GM18909 (cell line): ENCODE data around the gene SFXN2.
A peak's percentile ranks its signal among the peaks of the same experiment; 100 is the strongest.
"Not testable (repeated sequence)": the region's sequence is repeated elsewhere in the genome, so short reads cannot be mapped to it uniquely, and the experiment has no call there.

Experiments
- ATAC-seq: cut with Tn5 transposase; IDR thresholded peaks from one replicate; pipeline ENCODE4 v1.9.1; 2021; ENCODE audit warnings: mild to moderate bottlenecking; ENCODE audit not compliant: unreplicated experiment, poor library complexity

The SFXN2 gene

DNA sequence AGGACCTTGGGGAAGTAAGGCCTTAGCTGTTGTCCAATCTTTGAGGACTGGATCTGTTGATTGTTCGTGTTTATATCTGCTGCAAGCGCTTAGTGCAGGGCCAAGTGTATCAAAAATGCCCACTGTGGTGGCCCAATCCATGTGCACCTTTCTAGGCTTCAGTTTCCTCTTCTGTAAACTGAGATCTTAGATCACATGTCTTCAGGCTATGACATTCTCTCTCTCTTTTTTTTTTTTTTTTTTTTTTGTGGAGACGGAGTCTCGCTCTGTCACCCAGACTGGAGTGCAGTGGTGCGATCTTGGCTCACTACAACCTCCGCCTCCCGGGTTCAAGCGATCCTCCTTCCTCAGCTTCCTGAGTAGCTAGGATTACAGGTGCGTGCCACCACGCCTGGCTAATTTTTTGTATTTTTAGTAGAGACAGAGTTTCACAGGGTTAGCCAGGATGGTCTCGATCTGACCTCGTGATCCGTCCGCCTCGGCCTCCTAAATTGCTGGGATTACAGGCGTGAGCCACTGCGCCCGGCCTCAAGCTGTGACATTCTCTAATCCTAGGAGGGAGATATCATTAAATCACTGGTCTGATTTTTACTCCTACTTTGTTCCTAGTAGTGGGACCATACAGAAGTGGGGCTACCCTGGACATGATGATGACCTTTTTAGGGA, 2.6 kb downstream of the SFXN2 start:
- ATAC-seq: not testable (repeated sequence)

DNA sequence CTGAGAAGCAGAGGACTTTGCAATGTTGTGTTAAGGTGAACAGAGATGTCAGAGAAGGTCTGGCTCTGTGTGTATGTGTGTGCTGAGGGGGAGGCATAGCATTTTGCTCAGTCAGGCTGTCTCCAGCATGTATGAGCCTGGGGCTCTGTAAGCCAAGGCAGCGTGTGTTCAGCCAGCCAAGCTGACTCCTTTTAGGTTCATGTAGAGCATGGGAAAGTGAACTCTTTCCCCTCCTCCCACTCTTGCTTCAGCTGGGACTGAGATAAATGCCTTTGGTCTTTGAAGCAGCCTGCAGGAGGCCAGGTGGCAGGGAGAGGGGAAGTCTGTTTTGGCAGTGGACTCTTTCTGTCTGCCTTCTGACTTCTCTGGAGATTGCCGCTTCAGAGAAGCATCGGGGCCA, 3.8 kb downstream of the SFXN2 start:
- no peak for ATAC-seq

DNA sequence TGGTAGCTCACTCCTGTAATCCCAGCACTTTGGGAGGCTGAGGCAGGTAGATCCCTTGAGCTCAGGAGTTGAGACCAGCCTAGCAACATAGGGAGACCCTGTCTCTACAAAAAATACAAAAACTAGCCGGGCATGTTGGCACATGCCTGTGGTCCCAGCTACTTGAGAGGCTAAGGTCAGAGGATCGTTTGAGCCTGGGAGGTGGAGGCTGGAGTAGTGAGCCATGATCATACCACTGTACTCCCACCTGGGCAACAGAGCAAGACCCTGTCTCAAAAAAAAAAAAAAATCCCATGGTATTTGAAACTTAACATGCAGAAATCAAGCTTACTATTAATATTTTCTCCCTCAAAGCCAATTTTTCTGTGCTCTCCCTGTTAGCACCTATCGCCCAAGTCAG, 5.9 kb downstream of the SFXN2 start:
- no peak for ATAC-seq

DNA sequence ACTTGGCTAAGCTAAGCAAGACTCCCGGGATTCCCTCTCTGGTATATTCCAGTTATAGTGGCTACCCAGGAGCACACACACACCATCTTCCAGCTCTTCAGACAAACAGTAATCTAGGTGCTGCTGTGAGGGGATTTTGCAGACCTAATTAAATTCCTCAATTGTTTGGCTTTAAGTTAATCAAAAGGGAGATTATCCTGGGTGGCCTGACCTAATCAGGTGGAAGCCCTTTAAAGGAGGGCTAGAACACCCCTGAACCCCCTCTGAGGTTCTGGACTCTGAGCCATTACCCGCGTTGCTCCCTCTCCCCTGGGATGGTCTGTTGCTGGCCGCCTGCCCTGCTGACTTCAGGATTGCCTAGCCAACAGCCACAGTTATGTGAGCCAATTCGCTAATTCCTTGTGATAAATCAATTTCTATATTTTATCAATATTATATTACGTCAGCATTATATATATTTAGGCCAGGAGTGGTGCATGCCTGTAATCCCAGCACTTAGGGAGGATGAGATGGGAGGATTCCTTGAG, 6.4 kb downstream of the SFXN2 start:
- no peak for ATAC-seq

DNA sequence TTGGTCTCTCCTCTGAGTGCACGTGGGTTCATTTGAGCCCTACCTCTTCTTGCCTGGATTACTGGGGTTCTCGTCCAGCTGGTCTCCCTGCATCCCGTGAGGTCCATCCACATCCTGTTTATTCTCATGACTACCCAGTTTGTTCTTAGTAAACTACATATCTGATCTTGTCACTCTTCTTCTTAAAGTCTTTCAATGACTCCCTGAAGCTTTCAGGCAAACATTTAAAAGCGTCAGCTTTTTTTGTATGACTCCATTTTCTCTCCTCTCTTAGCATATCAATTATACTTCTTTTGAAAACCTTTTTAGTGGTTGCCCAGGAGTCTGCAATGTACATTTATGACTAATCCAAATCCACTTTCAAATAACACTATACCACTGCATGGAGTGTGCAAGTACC, 7.5 kb downstream of the SFXN2 start:
- ATAC-seq: no peak

DNA sequence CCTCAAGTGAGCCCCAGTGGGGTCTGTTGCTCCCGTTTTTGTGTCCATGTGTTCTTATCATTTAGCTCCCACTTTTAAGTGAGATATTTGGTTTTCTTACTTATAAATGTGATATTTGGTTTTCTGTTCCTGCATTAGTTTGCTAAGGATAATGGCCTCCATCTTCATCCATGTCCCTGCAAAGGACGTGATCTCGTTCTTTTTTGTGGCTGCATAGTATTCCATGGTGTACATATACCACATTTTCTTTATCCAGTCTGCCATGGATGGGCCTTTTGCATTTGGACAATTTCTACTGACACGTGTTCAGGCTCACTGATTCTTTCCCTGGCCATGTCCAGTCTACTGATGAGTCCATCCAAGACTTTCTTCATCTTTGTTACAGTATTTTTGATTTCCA, 9.6 kb downstream of the SFXN2 start:
- no peak for ATAC-seq

DNA sequence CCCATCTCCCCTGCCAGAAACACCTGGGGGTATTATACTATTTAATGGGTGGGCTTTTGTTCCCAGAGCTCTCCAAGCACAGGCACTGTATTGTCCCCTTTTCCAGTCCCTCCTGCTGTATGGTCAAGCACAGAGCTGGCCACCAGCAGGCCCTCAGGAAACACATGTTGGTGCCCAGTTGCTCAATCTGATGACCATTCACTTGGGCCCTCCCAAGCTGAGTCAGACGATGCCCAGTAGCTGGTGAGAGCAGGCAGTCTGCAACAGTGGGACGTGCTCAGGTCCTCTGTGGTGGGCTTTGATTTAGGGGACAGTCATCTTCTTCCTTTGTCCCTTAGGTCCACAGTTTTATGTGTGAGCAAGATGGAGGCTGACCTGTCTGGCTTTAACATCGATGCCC, 11.8 kb downstream of the SFXN2 start:
- no peak for ATAC-seq

DNA sequence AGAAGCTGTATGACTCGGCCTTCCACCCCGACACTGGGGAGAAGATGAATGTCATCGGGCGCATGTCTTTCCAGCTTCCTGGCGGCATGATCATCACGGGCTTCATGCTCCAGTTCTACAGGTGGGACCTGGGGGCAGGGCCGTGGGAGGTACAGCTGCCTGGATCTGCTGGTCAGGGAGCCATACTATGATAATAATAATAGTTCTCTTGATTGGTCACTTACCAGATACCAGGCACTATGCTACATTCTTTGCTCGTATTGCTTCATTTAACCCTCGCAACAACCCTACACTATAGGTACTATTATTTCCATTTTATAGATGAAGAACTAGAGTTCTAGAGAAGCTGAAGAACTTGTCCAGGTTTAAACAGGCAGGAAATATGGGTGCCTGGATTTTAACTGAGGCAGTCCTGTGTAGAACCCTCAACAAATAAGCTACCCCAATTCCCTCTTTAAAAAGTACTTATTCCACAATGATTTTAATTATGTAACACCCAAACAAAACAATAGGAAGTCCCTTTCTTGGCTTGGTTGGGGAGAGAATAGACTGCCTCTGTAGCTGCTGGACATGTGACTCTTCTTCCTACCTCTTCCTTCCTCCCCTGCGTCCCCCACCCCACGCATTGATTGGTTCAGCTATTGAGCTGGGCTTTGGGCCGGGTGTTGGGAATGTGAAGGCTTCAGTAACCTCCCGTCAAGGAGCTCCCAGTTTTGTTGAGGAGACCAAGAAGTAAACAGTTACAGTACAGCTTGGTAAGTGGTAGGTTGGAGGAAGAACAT, 12.8 kb downstream of the SFXN2 start:
- ATAC-seq: no peak

DNA sequence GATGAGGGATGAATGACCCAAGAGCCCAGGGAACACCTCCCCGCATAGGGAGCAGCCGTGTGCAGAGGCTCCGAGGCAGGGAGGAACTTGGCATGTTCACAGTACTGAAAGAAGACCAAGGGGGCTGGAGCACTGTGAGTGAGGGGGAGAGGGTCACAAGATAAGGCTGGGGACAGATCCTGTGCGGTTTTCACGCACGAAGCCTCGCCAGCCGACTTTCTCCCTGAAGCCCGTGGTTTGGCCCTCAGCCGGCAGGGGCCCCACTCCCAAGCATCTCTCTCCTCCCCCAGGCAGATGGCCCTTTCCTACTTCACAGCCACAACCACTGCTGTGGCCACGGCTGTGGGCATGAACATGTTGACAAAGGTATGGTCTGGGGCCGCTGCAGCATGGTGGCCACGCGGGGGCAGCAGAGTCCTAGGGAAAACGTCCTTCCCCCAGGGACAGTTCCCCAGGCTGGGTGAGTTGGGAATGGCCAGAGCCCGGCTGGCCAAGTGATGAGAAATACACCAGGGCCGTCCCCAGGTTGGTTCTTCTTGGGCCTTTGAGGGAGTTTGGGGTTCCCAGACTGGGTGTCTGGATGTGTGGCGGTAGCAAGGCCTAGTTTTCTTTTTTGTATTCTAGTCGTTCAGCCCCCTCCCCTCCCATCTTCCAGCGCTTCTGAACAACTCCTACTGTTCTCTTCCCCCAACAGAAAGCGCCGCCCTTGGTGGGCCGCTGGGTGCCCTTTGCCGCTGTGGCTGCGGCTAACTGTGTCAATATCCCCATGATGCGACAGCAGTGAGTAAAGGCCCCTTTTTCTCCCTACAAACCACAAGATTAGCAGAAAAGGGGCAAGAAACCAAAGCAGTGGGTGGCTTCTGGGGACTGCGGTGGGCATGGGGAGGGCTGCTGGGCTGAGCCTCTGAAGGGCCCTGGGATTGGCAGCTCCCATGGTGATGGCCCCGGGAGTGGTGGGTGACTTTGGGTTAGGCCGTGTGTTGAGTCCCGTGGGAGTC, 14.9 kb downstream of the SFXN2 start:
- no peak for ATAC-seq

DNA sequence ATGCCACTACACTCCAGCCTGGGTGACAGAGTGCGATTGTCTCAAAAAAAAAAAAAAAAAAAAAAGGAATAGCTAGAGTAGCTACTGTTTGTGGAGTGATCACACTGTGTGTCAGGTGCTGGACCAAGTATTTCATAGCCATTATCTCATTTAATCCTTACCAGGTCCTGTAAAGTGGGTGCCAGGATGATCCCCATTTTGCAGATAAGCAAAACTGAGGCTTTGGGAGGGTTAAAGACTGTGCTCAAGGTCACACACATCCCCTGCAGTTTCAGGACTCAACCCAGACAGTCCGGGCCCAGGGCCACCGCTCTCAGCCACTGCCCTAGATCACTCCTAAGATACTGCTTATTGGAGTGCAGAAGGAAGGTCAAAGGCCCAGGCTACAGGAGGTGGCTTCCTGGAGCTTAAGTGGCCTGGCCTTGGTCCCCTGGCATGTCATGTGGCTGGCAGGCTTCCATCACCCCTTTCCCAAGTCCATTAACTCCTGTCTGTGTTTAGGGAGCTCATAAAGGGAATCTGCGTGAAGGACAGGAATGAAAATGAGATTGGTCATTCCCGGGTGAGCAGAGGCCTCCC, 16.9 kb downstream of the SFXN2 start:
- no peak for ATAC-seq

DNA sequence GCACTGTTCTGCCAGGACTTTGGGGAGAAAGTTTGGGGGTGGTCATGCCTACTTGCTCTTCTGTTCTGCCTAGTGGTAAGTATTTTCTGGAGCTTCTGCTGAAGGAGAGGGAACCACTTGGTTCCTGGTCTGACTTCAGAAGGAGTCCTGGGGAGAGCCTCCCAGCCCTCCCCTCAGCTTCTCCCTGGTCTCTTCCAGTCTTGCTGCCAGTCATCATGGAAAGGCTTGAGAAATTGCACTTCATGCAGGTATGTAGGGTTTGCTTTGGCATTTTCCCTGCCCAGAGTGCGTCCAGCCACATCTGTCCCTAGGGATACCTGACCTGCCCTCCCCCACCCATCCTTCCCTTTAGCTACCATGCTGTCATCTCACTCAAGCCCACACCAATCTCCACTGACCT, 18.2 kb downstream of the SFXN2 start:
- no peak for ATAC-seq

DNA sequence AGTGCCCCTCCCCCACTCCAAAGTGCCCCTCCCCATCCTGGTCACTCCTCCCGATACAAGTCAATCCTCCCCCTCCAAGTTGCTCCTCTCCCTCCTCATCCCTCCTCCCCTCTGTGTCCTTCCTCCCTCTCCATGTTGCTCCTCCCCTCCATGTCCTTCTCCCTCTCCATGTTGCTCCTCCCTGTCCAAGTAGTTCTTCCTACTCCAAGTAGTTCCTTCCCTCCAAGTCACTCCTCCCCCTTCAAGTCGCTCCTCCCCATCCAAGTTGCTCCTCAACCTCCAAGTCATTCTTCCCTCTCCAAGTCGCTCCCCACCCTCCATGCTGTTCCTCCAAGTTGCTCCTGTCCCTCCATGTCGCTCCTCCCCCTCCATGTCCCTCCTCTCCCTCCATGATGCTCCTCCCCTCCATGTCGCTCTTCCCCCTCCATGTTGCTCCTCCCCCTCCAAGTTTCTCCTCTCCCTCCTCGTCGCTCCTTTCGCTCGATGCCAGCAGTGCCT, 20.7 kb downstream of the SFXN2 start:
- no peak for ATAC-seq

DNA sequence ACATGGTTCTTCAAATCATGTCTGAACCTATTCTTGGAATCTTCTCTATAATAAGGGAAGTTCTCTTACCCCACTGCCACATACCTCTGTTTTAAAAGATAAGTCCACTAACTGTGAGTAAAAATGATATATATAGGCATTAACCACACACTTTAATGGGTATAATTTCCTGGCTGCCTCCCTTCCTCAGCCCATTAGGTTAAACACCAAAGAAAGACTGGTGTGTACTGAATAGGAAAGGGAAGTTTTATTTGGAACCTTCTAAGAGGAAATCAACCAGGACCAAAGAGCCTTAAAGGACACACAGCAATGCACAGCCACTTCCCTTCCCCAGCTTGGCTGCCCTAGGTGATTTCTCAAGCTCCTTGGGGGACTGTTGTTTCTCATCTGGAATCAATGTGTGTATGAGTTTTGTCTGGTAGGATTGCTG, 24.3 kb downstream of the SFXN2 start:
- ATAC-seq: no peak

DNA sequence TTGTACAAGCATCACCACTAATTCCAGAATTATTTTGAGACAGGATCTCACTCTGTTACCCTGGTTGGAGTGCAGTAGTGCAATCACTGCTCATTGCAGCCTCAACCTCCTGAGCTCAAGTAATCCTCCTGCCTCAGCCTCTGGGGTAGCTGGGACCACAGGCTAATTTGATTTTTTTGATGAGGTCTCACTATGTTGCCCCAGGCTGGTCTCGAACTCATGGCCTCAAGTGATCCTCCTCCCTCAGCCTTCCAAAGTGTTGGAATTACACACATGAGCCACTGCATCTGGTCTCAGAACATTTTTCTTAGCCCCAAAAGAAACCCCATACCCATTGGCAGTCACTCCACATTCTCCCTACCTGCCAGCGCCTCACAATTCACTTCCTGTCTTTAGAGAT, 25.8 kb downstream of the SFXN2 start:
- ATAC-seq: no peak

DNA sequence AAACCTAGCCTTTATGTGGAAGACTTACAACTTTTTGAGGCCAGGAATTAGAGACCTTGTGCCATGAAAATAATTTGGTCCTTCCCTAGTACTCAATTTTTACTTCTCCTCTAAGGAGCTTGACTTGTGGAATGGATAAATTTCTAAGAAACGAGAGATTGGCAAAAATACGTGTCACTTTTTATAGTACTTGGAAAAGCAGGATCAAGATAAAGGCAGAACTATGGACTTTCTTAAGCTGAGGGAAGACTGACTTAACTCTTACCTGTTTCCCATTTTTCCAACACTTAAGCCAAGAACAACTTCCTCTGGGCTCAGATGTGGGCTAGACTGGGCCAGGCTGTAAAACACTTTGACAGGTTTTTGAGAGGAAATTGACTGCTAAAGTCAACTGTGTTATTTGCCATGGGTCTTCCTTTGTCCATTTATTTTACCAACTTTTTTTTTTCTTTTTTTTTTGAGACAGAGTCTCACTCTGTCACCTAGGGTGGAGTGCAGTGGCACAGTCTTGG, 27.3 kb downstream of the SFXN2 start:
- ATAC-seq: no peak

DNA sequence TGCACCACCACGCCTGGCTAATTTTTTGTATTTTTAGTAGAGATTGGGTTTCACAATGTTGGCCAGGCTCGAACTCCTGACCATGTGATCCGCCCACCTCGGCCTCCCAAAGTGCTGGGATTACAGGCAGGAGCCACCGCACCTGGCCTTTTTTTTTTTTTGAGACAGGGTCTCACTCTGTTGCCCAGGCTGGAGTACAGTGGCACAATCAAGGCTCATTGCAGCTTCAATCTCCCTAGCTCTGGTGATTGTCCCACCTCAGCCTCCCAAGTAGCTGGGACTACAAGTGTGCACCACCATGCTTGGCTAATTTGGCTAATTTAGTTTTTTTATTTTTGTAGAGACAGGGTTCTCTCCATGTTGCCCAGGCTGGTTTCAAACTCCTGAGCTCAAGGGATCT, 27.9 kb downstream of the SFXN2 start:
- ATAC-seq: not testable (repeated sequence)

DNA sequence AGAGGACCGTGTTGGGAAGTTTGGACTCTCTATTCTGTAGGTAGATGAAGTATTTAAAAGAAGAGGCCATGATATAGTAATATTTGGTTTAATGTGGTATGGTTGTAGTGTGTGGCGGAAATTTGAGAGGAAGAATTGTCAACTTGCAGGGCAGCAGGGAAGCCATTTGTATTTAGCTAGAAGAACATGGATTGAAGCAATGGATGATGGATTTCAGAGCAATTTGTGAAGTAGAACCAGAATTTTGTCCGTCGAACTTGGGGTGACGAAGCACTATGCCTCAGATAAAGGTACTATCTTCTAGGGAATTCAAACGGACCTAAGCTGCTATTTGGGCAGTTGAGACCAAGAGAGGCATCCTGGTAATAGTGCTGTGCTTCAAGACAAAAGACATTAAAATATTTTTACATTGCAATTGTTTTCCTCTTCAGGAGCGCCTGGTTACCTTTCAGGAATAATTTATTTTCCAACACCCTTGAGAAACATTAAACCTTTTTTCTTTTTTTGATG, 28.7 kb downstream of the SFXN2 start:
- no peak for ATAC-seq

DNA sequence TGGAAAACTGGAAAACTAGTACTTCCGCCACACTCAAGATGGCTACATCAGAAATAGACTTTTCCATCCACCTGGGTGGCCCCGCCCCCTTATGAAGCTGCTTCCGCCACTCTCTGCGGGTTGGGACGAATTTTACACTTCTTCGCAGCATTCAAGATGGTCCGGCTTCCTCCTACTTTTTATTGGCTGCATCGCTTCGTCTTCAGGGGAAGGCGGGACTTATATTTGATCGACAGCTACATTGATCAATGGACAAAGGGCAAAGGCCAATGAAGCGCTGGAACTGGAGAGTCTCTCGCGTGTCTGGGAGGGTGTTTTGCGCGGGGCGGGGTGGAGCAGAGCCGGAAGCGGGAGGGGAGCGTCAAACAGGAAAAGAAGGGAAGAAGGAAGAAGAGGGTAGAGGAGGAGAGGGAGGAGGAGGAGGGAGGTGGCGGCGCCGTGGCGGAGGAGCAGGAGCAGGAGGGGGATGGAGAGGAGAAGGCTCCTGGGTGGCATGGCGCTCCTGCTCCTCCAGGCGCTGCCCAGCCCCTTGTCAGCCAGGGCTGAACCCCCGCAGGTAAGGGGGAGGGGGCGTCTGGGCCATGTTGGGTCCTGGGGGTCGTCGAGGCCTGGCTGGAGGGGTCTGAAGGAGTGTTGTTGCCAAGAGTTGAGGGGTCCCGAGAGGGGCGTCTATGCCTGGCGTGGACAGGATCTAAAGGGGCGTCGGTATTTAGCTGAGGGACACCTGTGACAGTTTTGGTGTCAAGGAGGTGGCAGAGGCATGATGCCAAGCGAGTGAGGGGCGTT, 29.3 kb downstream of the SFXN2 start, which contains the start of gene WBP1L:
Gene WBP1L, plus strand, starts transcription at position 361 of the 786 bp plus-strand sequence. Its CDS starts 106 bp downstream, at position 467.
- ATAC-seq: peak; percentile 96
